H1 (cell line): ENCODE measurements around the gene SLC1A7. TPM values are rescaled to one million over a fixed set of nuclear protein-coding genes. Genes with fewer than 3 reads are reported as not detected.

Experiments used
- CTCF ChIA-PET: fragments of 300-600 bp; sonication (Branson Sonifier 250); formaldehyde crosslinking; loops from one replicate; lab custom pipeline; 2021; ENCODE audit not compliant: partially characterized antibody; lab: Charles Lee
- POLR2A ChIA-PET: fragments of 300-600 bp; sonication (Branson Sonifier 250); formaldehyde crosslinking; loops from one replicate; lab custom pipeline; 2021; ENCODE audit warnings: inconsistent platforms; ENCODE audit not compliant: partially characterized antibody; lab: Charles Lee
- DNase-seq, 2 experiments: peaks; one replicate each; pipeline versions ENCODE4 v3.0.0 to v3.0.0-alpha.2; 2010 to 2022; ENCODE audit warnings: low spot score in 2 of 2, low read depth in 1 of 2, mixed read lengths in 1 of 2
- FAIRE-seq: peaks from 2 replicates; lab custom pipeline; 2011; peaks lifted over from hg19 to GRCh38; lab: Jason Lieb, UNC
- H2AFZ ChIP-seq: 2 replicates; pipeline ENCODE4 v1.8.1; 2012; ENCODE audit warnings: low read length, inconsistent platforms
- H2AK5ac ChIP-seq: 2 replicates; pipeline ENCODE4 v1.6.1; 2013; ENCODE audit warnings: low read depth, low read length
- H2BK120ac ChIP-seq: replicated peaks from 2 replicates; pipeline ENCODE3; 2013; ENCODE audit warnings: low read depth, low read length, inconsistent platforms
- H2BK12ac ChIP-seq: 2 replicates; pipeline ENCODE4 v1.6.1; 2013; ENCODE audit warnings: low read depth, low read length
- H2BK15ac ChIP-seq: 2 replicates; pipeline ENCODE4 v1.6.1; 2013; ENCODE audit warnings: low read length
- H2BK20ac ChIP-seq: 2 replicates; pipeline ENCODE4 v1.6.1; 2013; ENCODE audit warnings: low read length
- H2BK5ac ChIP-seq: 2 replicates; pipeline ENCODE4 v1.6.1; 2013; ENCODE audit warnings: low read depth, low read length
- H3K14ac ChIP-seq: 2 replicates; pipeline ENCODE4 v1.6.1; 2013; ENCODE audit warnings: inconsistent platforms; ENCODE audit not compliant: insufficient read length
- H3K18ac ChIP-seq: 2 replicates; pipeline ENCODE4 v1.6.1; 2013; ENCODE audit warnings: low read length; ENCODE audit errors: extremely low read depth
- H3K23ac ChIP-seq: 2 replicates; pipeline ENCODE4 v1.6.1; 2013; ENCODE audit warnings: inconsistent platforms; ENCODE audit not compliant: insufficient read length
- H3K23me2 ChIP-seq: 2 replicates; pipeline ENCODE4 v1.6.1; 2013; ENCODE audit warnings: low read depth, low read length
- H3K27ac ChIP-seq: 2 replicates; pipeline ENCODE4 v1.6.1; 2011; ENCODE audit warnings: low read depth, low read length, inconsistent platforms
- H3K27me3 ChIP-seq, 4 experiments: replicated peaks in 1 of 4; 1 replicate in 1 of 4; 2 replicates in 3 of 4; pipeline versions ENCODE4 v1.6.1 to v1.8.1; 2011 to 2013; ENCODE audit warnings: low read length in 3 of 4, mild to moderate bottlenecking in 3 of 4, inconsistent platforms in 2 of 4, mixed read lengths in 2 of 4, moderate library complexity in 1 of 4; ENCODE audit not compliant: control insufficient read depth in 3 of 4, insufficient read depth in 3 of 4; ENCODE audit errors: extremely low read depth in 1 of 4
- H3K36me3 ChIP-seq, 4 experiments: 2 replicates each; pipeline versions ENCODE4 v1.6.1 to v1.8.1; 2011 to 2013; ENCODE audit warnings: mild to moderate bottlenecking in 4 of 4, low read length in 3 of 4, moderate library complexity in 2 of 4, control low read depth in 1 of 4, inconsistent platforms in 1 of 4; ENCODE audit not compliant: insufficient read depth in 4 of 4, control insufficient read depth in 2 of 4
- H3K4ac ChIP-seq: replicated peaks from 2 replicates; pipeline ENCODE3; 2013; ENCODE audit warnings: low read length, low read depth, mixed read lengths, inconsistent platforms; ENCODE audit not compliant: insufficient read length
- H3K4me1 ChIP-seq, 4 experiments: replicated peaks in 1 of 4; 1 replicate in 1 of 4; 2 replicates in 3 of 4; pipeline versions ENCODE4 v1.6.1 to v1.8.1; 2011 to 2013; ENCODE audit warnings: low read length in 3 of 4, inconsistent platforms in 2 of 4, mixed read lengths in 1 of 4; ENCODE audit not compliant: insufficient read depth in 4 of 4, control insufficient read depth in 3 of 4
- H3K4me2 ChIP-seq, 2 experiments: 2 replicates each; pipeline versions ENCODE4 v1.6.1 to v1.8.1; 2011 to 2013; ENCODE audit warnings: low read depth in 2 of 2, low read length in 2 of 2, control low read depth in 1 of 2, inconsistent platforms in 1 of 2, mild to moderate bottlenecking in 1 of 2; ENCODE audit not compliant: insufficient read depth in 1 of 2
- H3K4me3 ChIP-seq, 4 experiments: fragments of 200-600, 300-600 bp in 1 of 4; sonication (generic), shearing (Covaris generic), sonication (Bioruptor Twin) in 1 of 4; 2 replicates each; pipeline versions ENCODE4 v1.5.1 to v1.8.1; 2011 to 2016; ENCODE audit warnings: low read length in 4 of 4, low read depth in 3 of 4, control low read depth in 2 of 4, inconsistent platforms in 2 of 4, mild to moderate bottlenecking in 2 of 4, mixed read lengths in 1 of 4, moderate library complexity in 1 of 4; ENCODE audit not compliant: insufficient read depth in 2 of 4; ENCODE audit errors: extremely low read depth in 1 of 4
- H3K56ac ChIP-seq: replicated peaks from 2 replicates; pipeline ENCODE3; 2013; ENCODE audit warnings: low read depth, mild to moderate bottlenecking, mixed read lengths, low read length, inconsistent platforms; ENCODE audit not compliant: insufficient read length
- H3K79me1 ChIP-seq: 2 replicates; pipeline ENCODE4 v1.6.1; 2013; ENCODE audit warnings: low read depth, low read length, control low read depth
- H3K79me2 ChIP-seq, 2 experiments: 2 replicates each; pipeline versions ENCODE4 v1.6.1 to v1.8.1; 2012 to 2013; ENCODE audit warnings: low read length in 2 of 2, mild to moderate bottlenecking in 2 of 2, inconsistent platforms in 1 of 2; ENCODE audit not compliant: insufficient read depth in 2 of 2, control insufficient read depth in 1 of 2
- H3K9ac ChIP-seq, 4 experiments: replicated peaks in 1 of 4; 1 replicate in 1 of 4; 2 replicates in 3 of 4; pipeline versions ENCODE4 v1.6.1 to v1.8.1; 2011 to 2013; ENCODE audit warnings: low read depth in 3 of 4, low read length in 3 of 4, control low read depth in 2 of 4, mild to moderate bottlenecking in 2 of 4, moderate library complexity in 2 of 4, inconsistent platforms in 1 of 4; ENCODE audit errors: extremely low read depth in 1 of 4
- H3K9me3 ChIP-seq, 2 experiments: 2 replicates each; pipeline versions ENCODE4 v1.6.1 to v1.8.1; 2012 to 2013; ENCODE audit warnings: mild to moderate bottlenecking in 2 of 2, moderate library complexity in 2 of 2, control low read depth in 1 of 2, inconsistent platforms in 1 of 2, low read depth in 1 of 2, low read length in 1 of 2, mixed read lengths in 1 of 2; ENCODE audit not compliant: insufficient read depth in 2 of 2
- H4K20me1 ChIP-seq, 2 experiments: replicated peaks in 1 of 2; 2 replicates each; pipeline versions ENCODE3 to v1.8.1; 2011 to 2013; ENCODE audit warnings: inconsistent platforms in 2 of 2, low read length in 2 of 2, mild to moderate bottlenecking in 1 of 2; ENCODE audit not compliant: insufficient read depth in 2 of 2, control insufficient read depth in 1 of 2
- H4K5ac ChIP-seq: 2 replicates; pipeline ENCODE4 v1.6.1; 2013; ENCODE audit warnings: low read length, low read depth, mixed read lengths, inconsistent platforms; ENCODE audit not compliant: insufficient read length
- H4K8ac ChIP-seq: 2 replicates; pipeline ENCODE4 v1.8.0; 2013; ENCODE audit warnings: mild to moderate bottlenecking, moderate library complexity, low read length, inconsistent platforms; ENCODE audit not compliant: insufficient read depth; ENCODE audit errors: extremely low read depth
- H4K91ac ChIP-seq: replicated peaks from 2 replicates; pipeline ENCODE3; 2013; ENCODE audit warnings: low read length, mixed read lengths, inconsistent platforms; ENCODE audit not compliant: insufficient read length
- CBX5 ChIP-seq: fragments of 300-800, 300-1000 bp; sonication (generic); IDR thresholded peaks from 2 replicates; pipeline ENCODE4 v1.7.1; 2016; ENCODE audit warnings: antibody characterized with exemption, low read length, low read depth
- EP300 ChIP-seq, 2 experiments: IDR thresholded peaks; 1 replicate in 1 of 2; 2 replicates in 1 of 2; pipeline ENCODE4 v1.6.1; 2011 to 2012; ENCODE audit warnings: low read depth in 2 of 2, low read length in 2 of 2, mild to moderate bottlenecking in 2 of 2, borderline replicate concordance in 1 of 2, inconsistent platforms in 1 of 2, moderate library complexity in 1 of 2
- FOSL1 ChIP-seq: IDR thresholded peaks from 2 replicates; pipeline ENCODE4 v1.6.1; 2011; ENCODE audit warnings: mild to moderate bottlenecking, low read depth, low read length, moderate library complexity; ENCODE audit not compliant: insufficient read depth
- HDAC6 ChIP-seq: IDR thresholded peaks from one replicate; pipeline ENCODE4 v1.7.1; 2012; ENCODE audit warnings: low read depth, mild to moderate bottlenecking, inconsistent platforms, low read length, moderate library complexity
- JUND ChIP-seq: IDR thresholded peaks from 2 replicates; pipeline ENCODE4 v1.6.1; 2011; ENCODE audit warnings: mild to moderate bottlenecking, improper control_type of control experiment, low read length
- KDM1A ChIP-seq: fragments of 200-600, 300-600 bp; sonication (generic); IDR thresholded peaks from 2 replicates; pipeline ENCODE4 v1.7.1; 2016; ENCODE audit warnings: mild to moderate bottlenecking, low read length, borderline replicate concordance
- MAFK ChIP-seq: IDR thresholded peaks from 2 replicates; pipeline ENCODE4 v1.6.1; 2012; ENCODE audit warnings: low read depth, mild to moderate bottlenecking, improper control_type of control experiment, low read length
- PHF8 ChIP-seq: fragments of 200-600 bp; sonication (generic); conservative IDR thresholded peaks from 2 replicates; pipeline ENCODE4 v1.7.1; 2012; ENCODE audit warnings: low read depth, mild to moderate bottlenecking, inconsistent platforms, low read length, moderate library complexity
- POLR2A ChIP-seq, 2 experiments: IDR thresholded peaks; 1 replicate in 1 of 2; 2 replicates in 1 of 2; pipeline ENCODE4 v1.6.1; 2011; ENCODE audit warnings: low read depth in 2 of 2, low read length in 2 of 2, mild to moderate bottlenecking in 2 of 2; ENCODE audit errors: control extremely low read depth in 1 of 2
- RAD21 ChIP-seq, 2 experiments: IDR thresholded peaks in 1 of 2; conservative IDR thresholded peaks in 1 of 2; 2 replicates each; pipeline ENCODE4 v1.6.1; 2011; ENCODE audit warnings: low read depth in 2 of 2, low read length in 2 of 2, improper control_type of control experiment in 1 of 2, inconsistent platforms in 1 of 2, mild to moderate bottlenecking in 1 of 2, moderate library complexity in 1 of 2
- SP1 ChIP-seq: IDR thresholded peaks from 2 replicates; pipeline ENCODE4 v1.6.1; 2011; ENCODE audit warnings: low read depth, low read length
- SP4 ChIP-seq: IDR thresholded peaks from 2 replicates; pipeline ENCODE4 v1.6.1; 2012; ENCODE audit warnings: low read length, inconsistent platforms
- TAF7 ChIP-seq: optimal IDR thresholded peaks from 2 replicates; pipeline ENCODE3; 2011; ENCODE audit warnings: low read depth, mild to moderate bottlenecking, inconsistent platforms, low read length, moderate library complexity, borderline replicate concordance
- WGBS, 2 experiments: shearing (Covaris generic) in 1 of 2; methylation state at CpG; one replicate each; pipeline versions ENCODE4 v1.1.6 to v1.1.7; 2013 to 2015; ENCODE audit warnings: low lambda C conversion rate in 2 of 2, mixed read lengths in 2 of 2, inconsistent platforms in 1 of 2, low coverage in 1 of 2, missing lambda C conversion rate in 1 of 2; ENCODE audit not compliant: insufficient replicate concordance in 2 of 2, insufficient coverage in 1 of 2, insufficient read length in 1 of 2; ENCODE audit errors: extremely low coverage in 1 of 2, missing lambda C conversion rate in 1 of 2; 5-methylcytosine and 5-hydroxymethylcytosine counted together
- polyA plus RNA-seq, 7 experiments: library from polyadenylated mRNA; depleted of rRNA in 3 of 7; stranded (reverse) in 5 of 7; unstranded in 2 of 7; fragments of >200 nt in 5 of 7; fragments of 200-250 nt in 2 of 7; gene quantifications; 1 replicate in 5 of 7; 2 replicates in 1 of 7; 4 replicates in 1 of 7; pipeline versions ENCODE4 v1.2.1 to v1.2.3, GENCODE V29; 2011 to 2013; ENCODE audit warnings: missing spikeins in 2 of 7, mixed read lengths in 2 of 7
- total RNA-seq: library from RNA; stranded (reverse); fragmentation: NEBNext Ultra II Directional; extraction: Animal tissue kit (Norgen Biotek cat#: 25700); gene quantifications from 2 replicates; pipeline ENCODE4 v1.2.1, GENCODE V29; 2021
- TF ChIP-seq, protein P1 (sequence below): IDR thresholded peaks from 2 replicates; pipeline ENCODE4 v1.6.1; 2012; ENCODE audit warnings: inconsistent platforms

Gene SLC1A7
- total and polyA plus RNA-seq, 2 of the 8 experiments (the other 6 are each of a cell fraction or from before 2014, with no cell fraction given): not detected

DNA sequence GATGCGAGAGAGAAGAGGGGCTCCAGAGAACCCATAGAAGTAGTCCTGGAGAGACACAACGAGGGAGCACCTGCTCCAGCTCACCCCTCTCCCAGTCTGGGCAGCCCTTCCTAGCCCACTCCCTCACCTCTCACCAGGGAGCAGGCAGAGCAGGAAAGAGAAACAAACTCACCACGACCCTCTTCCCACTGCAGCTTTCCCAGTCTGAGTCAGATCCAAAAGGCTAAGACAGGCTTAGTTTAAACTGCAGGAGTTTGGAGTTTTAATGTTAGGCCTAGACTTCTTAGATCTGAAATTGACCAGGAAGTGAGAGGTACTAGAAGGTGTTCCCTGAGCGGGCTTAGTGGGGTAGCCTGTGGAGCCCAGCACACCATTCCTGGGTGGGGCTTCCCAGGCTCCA lies 29.6 kb downstream of the SLC1A7 start:
- Histone ChIP-seq H3K36me3 (no peaks in the 10 kb centered on the region), H2AFZ (no peak overlapping the region), H3K4me1 (peaks cover 0 to 19% (median 7%) of the 10 kb centered on the region in 4 experiments; a peak in 5 of 7 replicates), H3K79me1 (no peaks in the 10 kb centered on the region), H3K9ac (no peak overlapping the region), H4K20me1 (no peaks in the 10 kb centered on the region), H3K14ac (no peak overlapping the region), H2BK12ac (0 out of 2 replicates have a peak overlapping the region, but pooled peaks have one; percentile 39), H2BK120ac (no peak overlapping the region), H2BK15ac (no peak overlapping the region), H4K5ac (no peak overlapping the region), H4K8ac (no peak overlapping the region), H3K23me2 (no peaks in the 10 kb centered on the region), H3K56ac (no peak overlapping the region), H3K4ac (no peak overlapping the region), H2BK5ac (no peak overlapping the region), H3K27ac (no peak overlapping the region), H3K4me2 (no peak overlapping the region), H3K27me3 (peaks cover 0 to 3% (median 0%) of the 10 kb centered on the region in 4 experiments; a peak in 1 of 7 replicates), H3K23ac (no peak overlapping the region), H3K18ac (no peak overlapping the region), H4K91ac (no peak overlapping the region), H3K79me2 (no peaks in the 10 kb centered on the region), H3K9me3 (peaks cover 0 to 4% of the 10 kb centered on the region in 2 experiments; a peak in 2 of 4 replicates), H3K4me3 (no peak overlapping the region), H2AK5ac (no peak overlapping the region), H2BK20ac (no peak overlapping the region)
- WGBS, 2 experiments: 89% methylated on average over 4 of the region's 4 CpGs; no CpG with 5 or more reads in 1 of the 2 experiments
- FAIRE-seq: no peak
- no peak for DNase-seq
- ChIA-PET POLR2A (no interaction called here), CTCF (interaction anchor here (1.1 to 2.9 kb wide), 4 partner anchors 9 to 73 kb away, joined by 3 to 11 read pairs (median 4); no protein-coding TSS in a partner anchor)
- TF ChIP-seq SP4: no peak
- TF ChIP-seq CBX5: no peak
- TF ChIP-seq, protein P1, sequence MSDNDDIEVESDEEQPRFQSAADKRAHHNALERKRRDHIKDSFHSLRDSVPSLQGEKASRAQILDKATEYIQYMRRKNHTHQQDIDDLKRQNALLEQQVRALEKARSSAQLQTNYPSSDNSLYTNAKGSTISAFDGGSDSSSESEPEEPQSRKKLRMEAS: no peak
- TF ChIP-seq TAF7: no peak
- TF ChIP-seq PHF8: no peak
- TF ChIP-seq POLR2A (IDR thresholded peaks at IDR 0.05; ENCODE audit: control extremely low read depth in 1 of 2, low read depth in 2 of 2, low read length in 2 of 2): no peak
- TF ChIP-seq HDAC6: no peak
- no peak for TF ChIP-seq JUND
- no peak for TF ChIP-seq MAFK
- TF ChIP-seq KDM1A: no peak
- TF ChIP-seq FOSL1: no peak
- TF ChIP-seq EP300 (IDR thresholded peaks at IDR 0.05; ENCODE audit: borderline replicate concordance in 1 of 2, low read depth in 2 of 2, low read length in 2 of 2): no peak
- TF ChIP-seq SP1: no peak
- no peak for TF ChIP-seq RAD21 (IDR thresholded peaks at IDR 0.05 in 1 of 2, conservative IDR thresholded peaks at IDR 0.05 in 1 of 2; ENCODE audit: low read depth in 2 of 2, low read length in 2 of 2)
